GM15510 (cell line): ENCODE data around the gene PGBD5.

Experiments used
- POLR2A ChIP-seq: IDR thresholded peaks from 3 replicates; pipeline ENCODE4 v1.6.1; 2011; ENCODE audit warnings: borderline replicate concordance; ENCODE audit not compliant: insufficient read length; ENCODE audit errors: extremely low read depth

Gene PGBD5

DNA sequence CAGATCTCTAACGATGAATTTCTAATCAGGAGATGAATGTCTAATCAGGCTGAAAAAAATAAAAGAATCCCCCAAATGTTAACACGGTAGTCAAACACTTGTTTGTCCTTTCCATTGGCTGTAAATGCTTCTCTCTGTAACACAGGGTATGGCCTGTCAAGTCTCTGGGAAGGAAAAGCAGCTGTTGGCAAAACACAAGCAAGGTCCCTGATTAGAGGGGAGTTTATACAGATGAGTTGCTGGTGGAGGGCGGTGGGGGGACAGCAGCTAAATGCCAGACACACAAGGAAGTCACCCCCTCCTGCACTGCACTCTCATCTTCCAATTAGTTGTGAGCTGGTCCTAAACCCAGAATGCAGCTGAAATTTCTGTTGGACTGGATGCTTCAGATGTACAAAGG, 51.0 kb downstream of the PGBD5 start:
- TF ChIP-seq POLR2A: no peak

DNA sequence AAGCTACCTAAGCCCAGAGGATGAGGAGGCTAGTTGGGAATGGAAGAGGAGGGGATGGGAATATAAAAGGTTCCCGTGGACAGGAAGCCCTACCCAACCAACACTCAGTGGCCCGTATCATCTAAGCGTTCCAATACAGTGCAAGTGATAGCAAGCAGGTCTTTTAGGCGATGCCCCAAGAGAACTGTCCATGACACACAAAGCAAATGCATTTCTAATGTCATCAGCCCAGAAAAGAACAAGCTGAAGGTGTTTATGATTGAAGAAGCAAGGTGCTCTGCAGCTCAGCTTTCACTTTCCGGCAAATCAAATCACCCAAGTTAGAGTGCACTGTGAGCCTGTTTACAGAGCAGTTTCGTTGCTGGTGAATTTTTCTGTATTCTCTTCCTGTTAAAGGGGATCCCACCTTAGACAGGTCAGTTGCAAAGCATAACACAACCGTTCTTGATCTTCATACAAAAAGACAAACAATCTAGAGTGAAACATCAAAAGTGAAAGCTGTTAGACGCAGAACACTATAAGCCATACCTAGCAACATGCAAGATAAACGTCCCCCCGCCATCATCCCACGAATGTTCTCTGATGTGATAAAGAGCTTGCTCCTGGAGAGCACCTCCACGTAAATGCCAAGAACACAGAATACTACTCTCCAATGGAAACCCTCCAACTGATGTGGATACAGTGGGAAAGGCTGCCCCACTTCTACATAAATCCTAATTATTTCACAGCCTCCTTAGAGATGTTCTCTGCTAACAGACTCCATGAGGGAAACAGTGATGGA, 54.0 kb downstream of the PGBD5 start:
- TF ChIP-seq POLR2A: no peak

DNA sequence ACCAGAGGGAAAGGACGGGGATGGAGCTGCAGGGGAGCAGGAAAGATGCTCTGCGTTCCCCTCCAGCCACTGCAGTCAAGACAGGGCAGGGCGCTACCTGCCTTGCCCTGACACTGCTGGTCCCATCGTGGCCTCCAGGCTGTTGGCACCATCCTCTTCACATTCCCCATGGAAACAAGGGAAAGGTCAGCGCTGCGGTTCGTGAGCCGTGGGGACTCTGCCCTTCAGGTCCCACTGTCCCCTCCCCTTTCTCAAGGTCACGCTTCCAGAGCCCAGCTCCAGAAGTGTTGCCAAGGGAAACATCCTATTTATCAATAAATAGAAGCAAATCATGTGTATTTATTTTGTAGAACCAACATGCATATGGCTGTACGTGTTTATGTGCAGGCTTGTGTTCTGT, 56.0 kb downstream of the PGBD5 start:
- no peak for TF ChIP-seq POLR2A

DNA sequence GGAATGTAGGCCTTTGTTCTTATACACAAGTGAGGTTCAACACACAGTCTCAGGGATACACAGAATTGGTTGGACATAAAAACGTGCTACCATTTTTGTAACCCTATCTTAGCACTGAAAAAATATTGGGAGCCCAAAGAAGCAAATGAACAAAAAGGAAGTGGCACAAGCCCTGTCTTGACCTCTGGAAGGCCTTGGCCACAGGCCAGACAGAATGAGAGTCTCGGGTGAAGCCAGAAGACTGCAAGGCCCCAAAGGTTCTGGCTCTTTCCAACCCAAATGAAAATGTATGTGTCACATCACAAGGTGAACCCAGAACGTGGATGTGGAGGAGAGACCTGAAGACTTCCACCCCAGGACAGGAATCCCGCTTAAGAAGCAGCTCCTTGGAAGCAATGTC, 57.3 kb downstream of the PGBD5 start:
- no peak for TF ChIP-seq POLR2A

DNA sequence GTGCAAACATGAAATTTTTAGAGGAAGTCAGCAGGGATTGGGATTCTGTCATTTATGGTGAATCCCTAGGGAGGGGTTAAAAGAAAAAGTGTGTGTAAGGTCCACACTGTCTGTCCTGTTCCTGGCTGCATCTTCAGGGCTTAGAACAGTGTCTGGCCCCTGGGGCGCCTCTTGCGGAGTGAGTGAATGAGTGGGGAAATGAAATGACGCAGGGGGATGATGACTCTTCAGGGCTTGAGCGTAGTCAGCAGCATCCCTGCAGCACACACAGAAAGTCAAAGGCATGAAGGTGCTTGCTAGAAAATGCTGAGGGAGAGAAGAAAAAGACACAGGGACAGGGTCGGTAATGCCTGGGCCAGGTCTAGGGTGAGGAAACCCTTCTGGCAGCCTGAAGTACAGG, 57.8 kb downstream of the PGBD5 start:
- no peak for TF ChIP-seq POLR2A

DNA sequence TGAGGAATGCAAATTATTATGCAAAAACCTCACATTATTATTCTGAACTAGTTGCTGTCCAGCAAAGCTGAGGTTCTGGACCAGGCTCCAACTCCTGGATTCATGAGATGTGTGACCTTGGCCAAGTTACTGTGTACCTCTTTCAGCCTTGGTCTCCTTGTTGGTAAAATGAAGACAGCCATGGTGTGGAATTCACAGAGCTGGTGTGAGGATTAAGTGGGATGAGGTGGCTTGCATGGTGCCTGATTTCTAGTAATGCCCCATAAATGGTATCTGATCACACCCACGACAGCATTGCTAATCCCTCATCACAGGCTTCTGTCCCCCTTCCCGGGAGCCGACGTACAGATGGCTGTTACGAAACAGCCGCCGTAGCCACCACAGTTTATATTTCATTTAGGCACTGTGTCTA, 59.6 kb downstream of the PGBD5 start:
- TF ChIP-seq POLR2A: no peak

DNA sequence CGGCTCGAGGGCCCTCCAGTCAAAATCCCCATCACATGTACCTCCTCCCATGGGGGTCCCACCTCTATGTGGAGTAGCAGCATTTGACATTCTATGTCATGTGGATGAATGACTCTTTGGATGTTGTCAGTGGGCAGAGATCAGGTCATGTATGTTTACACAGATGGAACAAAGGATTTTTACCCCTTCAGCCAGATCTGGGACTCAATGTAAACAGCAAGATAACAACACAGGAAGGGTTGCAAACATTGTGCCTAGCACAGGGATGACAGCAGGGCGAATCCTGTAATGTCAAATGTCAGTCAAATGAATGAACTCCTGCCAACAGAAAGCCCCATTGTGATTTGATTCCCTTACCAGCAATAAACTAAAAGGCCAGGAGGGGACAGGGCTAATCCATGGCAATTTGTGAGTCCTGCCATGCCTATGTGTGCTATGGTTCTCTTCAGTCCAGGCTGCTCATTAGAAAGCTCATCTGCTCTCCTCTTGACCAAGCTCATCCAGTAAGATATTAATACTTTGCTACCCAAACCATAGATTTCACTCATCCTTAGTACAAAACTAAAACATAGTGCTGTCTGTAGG, 60.3 kb downstream of the PGBD5 start:
- TF ChIP-seq POLR2A: no peak

DNA sequence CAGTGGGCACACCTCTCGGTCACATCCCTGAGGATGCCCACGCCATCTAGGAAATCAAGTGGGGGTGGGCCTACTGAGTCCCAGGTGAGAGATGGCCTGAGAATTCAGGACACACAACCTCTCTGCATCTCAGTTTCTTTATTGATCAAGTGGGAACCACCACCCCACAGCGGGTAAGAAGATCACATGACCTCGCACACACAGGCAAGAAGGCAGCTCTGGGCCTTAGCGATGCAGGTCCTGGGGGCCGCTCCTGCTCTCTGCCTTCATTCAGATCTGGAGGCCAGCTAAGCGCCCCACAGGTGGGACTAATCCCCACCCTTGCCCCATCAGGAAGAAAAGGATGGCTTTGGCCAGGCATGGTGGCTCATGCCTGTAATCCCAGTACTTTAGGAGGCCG, 63.2 kb downstream of the PGBD5 start:
- TF ChIP-seq POLR2A: no peak

DNA sequence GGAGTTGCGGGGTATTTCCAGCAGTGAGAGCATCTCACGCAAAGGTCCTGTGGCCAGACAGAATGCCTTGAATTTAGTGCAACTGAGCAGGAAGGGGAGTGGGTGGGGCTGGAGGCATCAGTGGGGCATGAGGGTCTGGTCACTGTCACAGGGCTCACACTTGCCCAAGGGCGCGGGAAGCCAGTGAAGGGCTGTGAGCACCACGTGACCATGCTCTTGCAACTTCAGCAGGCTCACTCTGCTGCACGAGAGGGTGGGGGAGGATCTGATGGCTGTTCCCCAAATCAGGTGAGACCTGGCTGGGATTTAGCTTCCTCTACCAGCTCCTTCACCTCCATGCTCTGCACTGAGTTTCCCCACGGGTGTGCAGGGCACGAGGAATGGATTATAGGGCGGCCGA, 64.2 kb downstream of the PGBD5 start:
- no peak for TF ChIP-seq POLR2A

DNA sequence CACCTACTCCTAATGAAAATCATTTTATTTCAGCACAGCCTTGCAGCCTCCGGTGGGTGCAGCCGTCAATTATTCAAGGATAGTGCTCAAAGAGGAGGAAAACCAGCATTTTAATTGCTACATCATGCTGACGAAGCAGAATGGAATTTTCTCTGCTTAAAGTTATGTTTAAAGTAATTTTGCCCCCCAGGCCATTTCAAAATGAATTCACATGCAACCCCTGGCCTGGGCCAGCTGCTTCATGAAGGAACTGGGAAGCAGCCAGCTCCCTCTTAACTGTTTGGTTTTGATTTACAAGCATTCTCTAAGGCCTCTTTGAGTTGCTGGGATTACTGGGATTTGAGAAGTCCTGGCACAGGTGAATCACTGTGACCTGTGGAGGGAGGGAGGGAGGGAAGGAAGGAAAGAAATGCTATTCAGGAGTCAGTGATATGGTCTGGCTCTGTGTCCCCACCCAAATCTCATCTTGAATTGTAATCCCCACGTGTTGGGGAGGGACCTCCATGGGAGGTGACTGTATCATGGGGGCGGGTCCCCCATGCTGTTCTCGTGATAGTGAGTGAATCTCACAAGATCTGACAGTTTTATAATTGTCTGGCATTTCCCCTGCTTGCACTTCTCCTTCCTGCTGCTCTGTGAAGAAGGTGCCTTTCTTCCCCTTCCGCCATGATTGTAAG, 66.0 kb downstream of the PGBD5 start:
- TF ChIP-seq POLR2A: no peak

DNA sequence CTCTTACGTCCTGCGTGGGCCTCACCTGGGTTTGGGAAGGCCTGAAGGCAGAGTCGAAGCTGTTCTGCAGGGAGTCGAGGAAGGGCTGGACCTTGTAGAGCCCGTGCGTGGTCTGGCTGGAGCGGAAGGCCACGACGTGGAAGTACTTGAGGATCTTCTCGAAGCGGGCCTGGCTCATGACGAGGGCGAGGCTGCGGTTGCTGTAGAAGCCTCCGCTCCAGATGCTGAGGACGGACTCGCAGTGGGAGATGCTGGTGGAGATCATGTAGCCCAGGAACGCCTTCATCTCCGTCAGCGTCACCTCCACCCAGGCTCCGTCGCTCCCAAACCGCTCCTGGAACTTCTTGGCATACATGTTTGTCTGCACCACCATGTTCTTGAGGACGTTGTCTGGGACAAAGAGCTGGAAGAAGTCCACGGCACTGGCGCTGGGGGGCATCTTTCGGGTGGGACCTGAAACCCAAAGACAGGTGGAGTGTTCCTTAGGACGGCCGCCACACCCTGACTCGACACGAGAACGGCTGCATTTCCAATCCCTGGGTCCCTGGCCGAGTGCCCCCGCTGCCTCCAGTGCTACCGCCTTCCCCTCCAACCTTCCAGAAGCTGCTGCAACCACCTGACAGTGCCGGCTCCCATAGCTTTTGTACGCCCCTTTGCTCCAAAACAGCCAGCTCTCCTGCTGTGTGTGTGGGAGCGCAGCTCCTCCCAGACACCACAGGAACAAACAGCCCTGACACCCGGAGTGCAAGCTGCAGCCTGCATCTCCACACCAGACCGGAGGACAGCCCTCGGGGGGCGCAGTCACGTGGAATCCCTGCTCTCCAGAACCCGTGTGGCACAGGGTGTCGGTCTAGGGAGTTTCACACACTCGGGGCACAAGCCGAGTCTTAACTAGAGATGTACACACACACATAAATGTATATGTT, 69.0 kb downstream of the PGBD5 start:
- TF ChIP-seq POLR2A: no peak

DNA sequence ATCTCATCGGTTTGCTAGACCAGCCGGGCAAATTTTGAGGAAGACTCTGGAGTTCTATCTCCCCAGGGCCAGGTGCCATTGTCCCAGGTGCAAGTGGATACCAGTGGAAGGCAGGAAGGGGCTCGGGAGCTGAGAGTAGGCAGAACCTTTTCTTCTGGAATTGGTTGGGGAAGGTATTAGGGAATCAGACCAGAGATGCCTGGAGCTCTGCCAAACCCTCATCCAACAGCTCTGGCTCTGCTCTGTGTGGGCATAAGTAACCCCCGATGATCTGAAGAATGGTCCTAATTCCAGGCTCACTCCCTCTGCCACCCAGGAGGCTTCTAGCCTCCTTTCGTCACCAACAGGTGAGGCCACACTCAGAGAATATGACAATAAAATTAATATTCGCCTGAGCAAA, 69.9 kb downstream of the PGBD5 start:
- TF ChIP-seq POLR2A: no peak

DNA sequence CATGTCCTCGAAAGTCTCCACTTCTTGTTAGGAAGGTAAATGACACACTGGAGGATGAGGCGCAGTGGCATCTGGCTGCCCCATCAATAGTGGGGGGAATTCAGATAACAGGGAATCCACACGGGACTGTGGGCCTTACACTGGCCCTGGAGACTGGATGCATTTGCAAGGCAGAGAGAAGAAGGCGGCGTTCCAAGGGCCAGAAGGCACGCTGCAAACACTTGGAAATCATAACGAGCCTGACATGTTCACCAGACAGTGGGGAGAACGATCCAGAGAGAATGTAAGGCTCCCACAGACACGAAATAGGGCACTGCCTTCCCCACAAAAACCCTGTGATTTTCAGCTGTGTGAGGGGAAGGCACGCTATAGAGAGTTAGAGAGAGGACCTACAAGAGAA, 70.5 kb downstream of the PGBD5 start:
- TF ChIP-seq POLR2A: no peak

DNA sequence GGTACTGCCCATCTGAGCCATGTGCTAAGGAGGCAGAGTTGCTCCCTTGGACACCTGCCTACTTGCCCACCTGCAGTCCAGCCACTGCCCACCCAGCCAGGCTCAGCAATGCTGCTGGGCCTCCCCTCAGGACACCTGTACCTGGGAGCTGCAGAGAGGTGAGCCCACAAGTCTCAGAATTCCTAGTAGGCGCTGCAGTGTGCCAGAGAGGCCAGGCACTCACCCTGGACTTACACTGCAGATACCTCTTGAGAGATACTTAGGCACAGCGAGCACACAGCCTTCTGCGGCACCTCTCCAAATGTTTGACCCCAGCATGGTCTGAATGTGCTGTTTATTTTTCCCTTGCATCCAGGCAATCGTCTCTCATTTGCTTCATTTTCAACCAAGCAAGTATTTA, 71.0 kb downstream of the PGBD5 start:
- TF ChIP-seq POLR2A: no peak

DNA sequence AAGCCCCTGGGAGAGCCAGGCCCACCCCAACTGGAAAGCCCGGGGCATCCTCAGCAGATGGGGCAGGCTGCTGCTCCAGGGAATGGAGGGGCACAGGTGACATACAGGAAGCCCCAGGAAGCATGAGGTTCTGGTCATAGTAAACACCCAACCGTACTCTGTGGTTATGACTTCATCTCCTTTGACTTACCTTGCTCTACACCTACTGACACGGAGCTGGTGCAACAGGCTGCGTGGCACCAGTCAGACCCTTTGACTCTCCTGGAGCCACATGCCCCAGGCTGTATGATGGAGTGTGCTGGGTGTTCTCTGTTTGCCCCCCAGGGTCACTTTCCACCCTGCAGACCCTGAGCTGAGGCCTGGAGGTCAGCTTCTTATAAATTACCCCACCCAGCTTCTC, 72.1 kb downstream of the PGBD5 start:
- no peak for TF ChIP-seq POLR2A
